HCT116 (cell line): ENCODE data around the gene TAF1B. TPM values are rescaled to one million over a fixed set of nuclear protein-coding genes. Genes with fewer than 3 reads are reported as not detected.

ENCODE experiments used
- ATAC-seq: fragments of 200-7000 bp; cut with Tn5 transposase; 2 replicates; pipeline ENCODE4 v1.9.1; 2020; ENCODE audit warnings: mild to moderate bottlenecking, moderate library complexity
- BruUV-seq: library from RNA; stranded (reverse); fragments of 400-500 nt; replicated peaks from 2 replicates; lab custom pipeline; 2021; lab: Mats Ljungman, UMichigan
- CTCF ChIA-PET: fragments of 300-600 bp; sonication (Branson Sonifier 250); formaldehyde crosslinking; loops from one replicate; lab custom pipeline; 2021; ENCODE audit warnings: antibody characterized with exemption; lab: Charles Lee
- POLR2A ChIA-PET: fragments of 300-600, 350-600 bp; sonication (Branson Sonifier 250); formaldehyde crosslinking; loops from one replicate; lab custom pipeline; 2021; ENCODE audit warnings: antibody characterized with exemption; lab: Charles Lee
- RAD21 ChIA-PET, 2 experiments: fragments of 300-600 bp; sonication (Branson Sonifier 250); formaldehyde crosslinking; loops; one replicate each; lab custom pipeline; 2023; ENCODE audit warnings: low total read pairs in 2 of 2; ENCODE audit not compliant: uncharacterized antibody in 2 of 2, unreplicated experiment in 2 of 2, low non-redundant PET in 1 of 2; lab: Charles Lee
- DNase-seq: peaks from one replicate; pipeline ENCODE4 v3.0.0-alpha.2; 2010; ENCODE audit warnings: low read depth, low spot score
- H2AFZ ChIP-seq: fragments of 200-600 bp; shearing (Covaris generic), sonication (generic); 2 replicates; pipeline ENCODE4 v1.6.1; 2017; ENCODE audit warnings: low read depth, mixed run types, mixed read lengths, antibody characterized with exemption, low read length; ENCODE audit not compliant: poor library complexity, severe bottlenecking
- H3K27ac ChIP-seq: 2 replicates; pipeline ENCODE4 v1.5.1; 2012; ENCODE audit warnings: low read depth, low read length
- H3K27me3 ChIP-seq: fragments of 200-600 bp; sonication (generic); 2 replicates; pipeline ENCODE4 v1.6.1; 2016; ENCODE audit warnings: mixed run types, low read length, mixed read lengths; ENCODE audit not compliant: insufficient read depth
- H3K36me3 ChIP-seq, 2 experiments: fragments of 200-500 bp in 1 of 2; fragments of 200-600 bp in 1 of 2; sonication (Bioruptor generic) in 1 of 2; sonication (generic) in 1 of 2; 2 replicates each; pipeline versions ENCODE4 v1.5.1 to v1.6.1; 2014 to 2016; ENCODE audit warnings: low read length in 2 of 2, inconsistent platforms in 1 of 2, mixed read lengths in 1 of 2, mixed run types in 1 of 2; ENCODE audit not compliant: insufficient read depth in 2 of 2, control insufficient read depth in 1 of 2
- H3K4me1 ChIP-seq, 2 experiments: fragments of 200-600 bp in 1 of 2; sonication (generic) in 1 of 2; 2 replicates each; pipeline versions ENCODE4 v1.5.1 to v1.6.1; 2012 to 2017; ENCODE audit warnings: low read length in 2 of 2, inconsistent platforms in 1 of 2, mild to moderate bottlenecking in 1 of 2, mixed read lengths in 1 of 2, mixed run types in 1 of 2, moderate library complexity in 1 of 2; ENCODE audit not compliant: insufficient read depth in 2 of 2, control insufficient read depth in 1 of 2
- H3K4me2 ChIP-seq: fragments of 200-600 bp; sonication (generic); 2 replicates; pipeline ENCODE4 v1.6.1; 2017; ENCODE audit warnings: mixed run types, low read length, mixed read lengths
- H3K4me3 ChIP-seq, 2 experiments: fragments of 200-600 bp in 1 of 2; sonication (generic) in 1 of 2; replicated peaks in 1 of 2; 2 replicates each; pipeline ENCODE4 v1.5.1; 2011 to 2016; ENCODE audit warnings: low read length in 2 of 2, control low read depth in 1 of 2, low read depth in 1 of 2, mild to moderate bottlenecking in 1 of 2, mixed read lengths in 1 of 2, mixed run types in 1 of 2
- H3K79me2 ChIP-seq: fragments of 200-600 bp; sonication (generic); 2 replicates; pipeline ENCODE4 v1.6.1; 2017; ENCODE audit warnings: mild to moderate bottlenecking, mixed run types, low read length, moderate library complexity, mixed read lengths; ENCODE audit not compliant: insufficient read depth
- H3K9ac ChIP-seq: fragments of 200-600 bp; sonication (generic); 2 replicates; pipeline ENCODE4 v1.6.1; 2016; ENCODE audit warnings: low read length, mixed read lengths
- H3K9me2 ChIP-seq: fragments of 200-600 bp; sonication (generic), shearing (Covaris generic); 2 replicates; pipeline ENCODE4 v1.6.1; 2017; ENCODE audit warnings: mixed run types, mild to moderate bottlenecking, moderate library complexity; ENCODE audit not compliant: insufficient read depth
- H3K9me3 ChIP-seq, 2 experiments: fragments of 200-500 bp in 1 of 2; fragments of 200-600 bp in 1 of 2; sonication (Bioruptor generic) in 1 of 2; sonication (generic) in 1 of 2; 2 replicates each; pipeline ENCODE4 v1.6.1; 2014 to 2017; ENCODE audit warnings: low read length in 2 of 2, mixed read lengths in 2 of 2, inconsistent platforms in 1 of 2, low read depth in 1 of 2, mild to moderate bottlenecking in 1 of 2, mixed run types in 1 of 2, moderate library complexity in 1 of 2; ENCODE audit not compliant: control insufficient read depth in 1 of 2, insufficient read depth in 1 of 2
- H4K20me1 ChIP-seq: fragments of 200-600 bp; sonication (generic), shearing (Covaris generic); 2 replicates; pipeline ENCODE4 v1.6.1; 2017; ENCODE audit warnings: mixed run types, mild to moderate bottlenecking, moderate library complexity; ENCODE audit not compliant: insufficient read depth
- ATF3 ChIP-seq: IDR thresholded peaks from 2 replicates; pipeline ENCODE4 v1.6.1; 2012
- CBX3 ChIP-seq: IDR thresholded peaks from 2 replicates; pipeline ENCODE4 v1.6.1; 2012; ENCODE audit warnings: low read depth
- CEBPB ChIP-seq: IDR thresholded peaks from 2 replicates; pipeline ENCODE4 v1.6.1; 2012; ENCODE audit warnings: low read depth
- CTCF ChIP-seq, 3 experiments: fragments of 200-600 bp in 1 of 3; sonication (generic) in 1 of 3; IDR thresholded peaks in 2 of 3; conservative IDR thresholded peaks in 1 of 3; 2 replicates each; pipeline ENCODE4 v1.5.1; 2012 to 2017; ENCODE audit warnings: low read depth in 2 of 3, low read length in 2 of 3, antibody characterized with exemption in 1 of 3, borderline replicate concordance in 1 of 3, control low read depth in 1 of 3, mild to moderate bottlenecking in 1 of 3, mixed read lengths in 1 of 3, mixed run types in 1 of 3, moderate library complexity in 1 of 3; ENCODE audit not compliant: insufficient read depth in 1 of 3
- EZH2 ChIP-seq: fragments of 200-600 bp; sonication (generic); IDR thresholded peaks from 2 replicates; pipeline ENCODE4 v1.6.1; 2017; ENCODE audit warnings: antibody characterized with exemption, mixed run types
- EZH2phosphoT487 ChIP-seq: fragments of 200-600 bp; IDR thresholded peaks from 2 replicates; pipeline ENCODE4 v1.6.1; 2018; ENCODE audit warnings: antibody characterized with exemption, borderline replicate concordance
- FOSL1 ChIP-seq: IDR thresholded peaks from 2 replicates; pipeline ENCODE4 v1.6.1; 2012; ENCODE audit warnings: low read depth
- POLR2AphosphoS5 ChIP-seq: IDR thresholded peaks from 2 replicates; pipeline ENCODE4 v1.6.1; 2011; ENCODE audit warnings: mild to moderate bottlenecking, low read depth, low read length, moderate library complexity
- RAD21 ChIP-seq: IDR thresholded peaks from 2 replicates; pipeline ENCODE4 v1.6.1; 2012; ENCODE audit warnings: low read depth, mild to moderate bottlenecking
- REST ChIP-seq: IDR thresholded peaks from 2 replicates; pipeline ENCODE4 v1.6.1; 2012; ENCODE audit warnings: low read depth
- SIN3A ChIP-seq: IDR thresholded peaks from 2 replicates; pipeline ENCODE4 v1.6.1; 2012; ENCODE audit warnings: low read depth
- SP1 ChIP-seq: IDR thresholded peaks from 2 replicates; pipeline ENCODE4 v1.6.1; 2012; ENCODE audit warnings: low read depth
- SRF ChIP-seq: IDR thresholded peaks from 2 replicates; pipeline ENCODE4 v1.6.1; 2012; ENCODE audit warnings: low read depth
- TCF7L2 ChIP-seq: IDR thresholded peaks from 2 replicates; pipeline ENCODE4 v1.7.0; 2011; ENCODE audit warnings: borderline replicate concordance, inconsistent platforms; ENCODE audit not compliant: insufficient read depth, insufficient read length; ENCODE audit errors: extremely low read depth
- ZBTB33 ChIP-seq: IDR thresholded peaks from 2 replicates; pipeline ENCODE4 v1.6.1; 2011; ENCODE audit warnings: mild to moderate bottlenecking, low read length, moderate library complexity; ENCODE audit not compliant: insufficient replicate concordance; ENCODE audit errors: extremely low read depth
- ZNF274 ChIP-seq: fragments of 200-500 bp; sonication (Bioruptor generic); IDR thresholded peaks from 2 replicates; pipeline ENCODE4 v1.6.1; 2014; ENCODE audit warnings: mild to moderate bottlenecking, low read depth, low read length, inconsistent platforms
- intact Hi-C: fragments of 100-400 bp; cut with micrococcal nuclease; formaldehyde crosslinking; loops from 2 replicates; pipeline ENCODE4 v1.10.0; 2022
- total RNA-seq: library from RNA; stranded (reverse); gene quantifications from one replicate; pipeline ENCODE4 v1.2.1, GENCODE V29; 2021; ENCODE audit not compliant: unreplicated experiment

The TAF1B gene
- total RNA-seq, 1 experiment from 2014 or later = 27.9 TPM

- H3K9ac ChIP-seq = no peak overlapping the region
- H3K4me2 ChIP-seq = no peak overlapping the region
- peaks cover 7 to 19% of the 10 kb centered on the region in 2 experiments; a peak in 3 of 4 replicates for H3K4me1 ChIP-seq
- no peaks in the 10 kb centered on the region for H3K9me2 ChIP-seq
- ChIA-PET CTCF (interaction anchor here (2.2 kb wide), 1 partner anchor 10 kb away, joined by 4 read pairs; no protein-coding TSS in a partner anchor), RAD21 (no interaction called here), POLR2A (no interaction called here)
- no peak for DNase-seq
- intact Hi-C loops = loop anchor here (10.0 kb wide), 1 partner anchor 624 kb away; no protein-coding TSS in a partner anchor
- no peaks in the 10 kb centered on the region for H3K36me3 ChIP-seq
- no TSS peak for BruUV-seq
- H2AFZ ChIP-seq = no peak overlapping the region
- H3K9me3 ChIP-seq = no peaks in the 10 kb centered on the region
- no peak overlapping the region for H3K27ac ChIP-seq
- H3K4me3 ChIP-seq = no peak overlapping the region
- no peak for ATAC-seq
- no peak for TF ChIP-seq SIN3A
- TF ChIP-seq ZBTB33 = no peak
- no peak for TF ChIP-seq SRF
- no peak for TF ChIP-seq TCF7L2
- TF ChIP-seq CBX3 = no peak
- TF ChIP-seq FOSL1 = no peak
- no peak for TF ChIP-seq CEBPB
- no peak for TF ChIP-seq REST
- TF ChIP-seq POLR2AphosphoS5 = no peak
- no peak for TF ChIP-seq RAD21
- TF ChIP-seq CTCF (IDR thresholded peaks at IDR 0.05 in 2 of 3, conservative IDR thresholded peaks at IDR 0.05 in 1 of 3; ENCODE audit: borderline replicate concordance in 1 of 3, insufficient read depth in 1 of 3, low read depth in 2 of 3, low read length in 2 of 3) = no peak
- TF ChIP-seq ZNF274 = no peak
- TF ChIP-seq EZH2 = no peak
- no peak for TF ChIP-seq SP1
- TF ChIP-seq ATF3 = no peak
- TF ChIP-seq EZH2phosphoT487 = no peak
- TF ChIP-seq, all 23 proteins: peak for 0
- Histone ChIP-seq H3K79me2 (no peaks in the 10 kb centered on the region), H4K20me1 (no peaks in the 10 kb centered on the region), H3K27me3 (no peaks in the 10 kb centered on the region)
Observed at GRCh38 chr2:9811216-9811615, 32.1 kb upstream of the TAF1B start.
